Spleen (tissue), 7 donors: Measurements from ENCODE around the gene PDGFA.

Experiments used
- CTCF ChIP-seq, 11 experiments: fragments of 200-600 bp in 7 of 11; fragments of 450-650 bp in 4 of 11; sonication (generic) in 4 of 11; IDR thresholded peaks in 8 of 11; conservative IDR thresholded peaks in 3 of 11; 1 replicate in 7 of 11; 2 replicates in 4 of 11; pipeline versions ENCODE4 v1.4.0 to v1.8.0; 2016 to 2021; ENCODE audit warnings: antibody characterized with exemption in 11 of 11, inconsistent platforms in 4 of 11, mild to moderate bottlenecking in 1 of 11
- POLR2A ChIP-seq, 3 donors: fragments of 450-650 bp; IDR thresholded peaks; one replicate each; pipeline ENCODE4 v1.5.1; 2017; ENCODE audit warnings: antibody characterized with exemption in 3 of 3, mild to moderate bottlenecking in 1 of 3
- donor health status: DM: no; HTN: no; CAD: no; lungs with moderate emphysema.
- donor health status: DM: no; HTN: no; CAD: no.
- donor health status: DM: no; HTN: no; CAD: no.

- TF ChIP-seq CTCF (IDR thresholded peaks at IDR 0.05 in 8 of 11, conservative IDR thresholded peaks at IDR 0.05 in 3 of 11) = no peak
- no peak for TF ChIP-seq POLR2A (IDR thresholded peaks at IDR 0.05)
Measured at GRCh38 chr7:474605-475424, 44.8 kb downstream of the PDGFA start.
